H1 (cell line): Measurements from ENCODE around the gene ENPP3. TPM values are rescaled to one million over a fixed set of nuclear protein-coding genes. Genes with fewer than 3 reads are reported as not detected.

Experiments used
- CTCF ChIA-PET: fragments of 300-600 bp; sonication (Branson Sonifier 250); formaldehyde crosslinking; loops from one replicate; lab custom pipeline; 2021; ENCODE audit not compliant: partially characterized antibody; lab: Charles Lee
- POLR2A ChIA-PET: fragments of 300-600 bp; sonication (Branson Sonifier 250); formaldehyde crosslinking; loops from one replicate; lab custom pipeline; 2021; ENCODE audit warnings: inconsistent platforms; ENCODE audit not compliant: partially characterized antibody; lab: Charles Lee
- DNase-seq, 2 experiments: peaks; one replicate each; pipeline versions ENCODE4 v3.0.0 to v3.0.0-alpha.2; 2010 to 2022; ENCODE audit warnings: low spot score in 2 of 2, low read depth in 1 of 2, mixed read lengths in 1 of 2
- FAIRE-seq: peaks from 2 replicates; lab custom pipeline; 2011; peaks lifted over from hg19 to GRCh38; lab: Jason Lieb, UNC
- H2AFZ ChIP-seq: 2 replicates; pipeline ENCODE4 v1.8.1; 2012; ENCODE audit warnings: low read length, inconsistent platforms
- H2AK5ac ChIP-seq: 2 replicates; pipeline ENCODE4 v1.6.1; 2013; ENCODE audit warnings: low read depth, low read length
- H2BK120ac ChIP-seq: replicated peaks from 2 replicates; pipeline ENCODE3; 2013; ENCODE audit warnings: low read depth, low read length, inconsistent platforms
- H2BK12ac ChIP-seq: 2 replicates; pipeline ENCODE4 v1.6.1; 2013; ENCODE audit warnings: low read depth, low read length
- H2BK15ac ChIP-seq: 2 replicates; pipeline ENCODE4 v1.6.1; 2013; ENCODE audit warnings: low read length
- H2BK20ac ChIP-seq: 2 replicates; pipeline ENCODE4 v1.6.1; 2013; ENCODE audit warnings: low read length
- H2BK5ac ChIP-seq: 2 replicates; pipeline ENCODE4 v1.6.1; 2013; ENCODE audit warnings: low read depth, low read length
- H3K14ac ChIP-seq: 2 replicates; pipeline ENCODE4 v1.6.1; 2013; ENCODE audit warnings: inconsistent platforms; ENCODE audit not compliant: insufficient read length
- H3K18ac ChIP-seq: 2 replicates; pipeline ENCODE4 v1.6.1; 2013; ENCODE audit warnings: low read length; ENCODE audit errors: extremely low read depth
- H3K23ac ChIP-seq: 2 replicates; pipeline ENCODE4 v1.6.1; 2013; ENCODE audit warnings: inconsistent platforms; ENCODE audit not compliant: insufficient read length
- H3K23me2 ChIP-seq: 2 replicates; pipeline ENCODE4 v1.6.1; 2013; ENCODE audit warnings: low read depth, low read length
- H3K27ac ChIP-seq: 2 replicates; pipeline ENCODE4 v1.6.1; 2011; ENCODE audit warnings: low read depth, low read length, inconsistent platforms
- H3K27me3 ChIP-seq, 4 experiments: replicated peaks in 1 of 4; 1 replicate in 1 of 4; 2 replicates in 3 of 4; pipeline versions ENCODE4 v1.6.1 to v1.8.1; 2011 to 2013; ENCODE audit warnings: low read length in 3 of 4, mild to moderate bottlenecking in 3 of 4, inconsistent platforms in 2 of 4, mixed read lengths in 2 of 4, moderate library complexity in 1 of 4; ENCODE audit not compliant: control insufficient read depth in 3 of 4, insufficient read depth in 3 of 4; ENCODE audit errors: extremely low read depth in 1 of 4
- H3K36me3 ChIP-seq, 4 experiments: 2 replicates each; pipeline versions ENCODE4 v1.6.1 to v1.8.1; 2011 to 2013; ENCODE audit warnings: mild to moderate bottlenecking in 4 of 4, low read length in 3 of 4, moderate library complexity in 2 of 4, control low read depth in 1 of 4, inconsistent platforms in 1 of 4; ENCODE audit not compliant: insufficient read depth in 4 of 4, control insufficient read depth in 2 of 4
- H3K4ac ChIP-seq: replicated peaks from 2 replicates; pipeline ENCODE3; 2013; ENCODE audit warnings: low read length, low read depth, mixed read lengths, inconsistent platforms; ENCODE audit not compliant: insufficient read length
- H3K4me1 ChIP-seq, 4 experiments: replicated peaks in 1 of 4; 1 replicate in 1 of 4; 2 replicates in 3 of 4; pipeline versions ENCODE4 v1.6.1 to v1.8.1; 2011 to 2013; ENCODE audit warnings: low read length in 3 of 4, inconsistent platforms in 2 of 4, mixed read lengths in 1 of 4; ENCODE audit not compliant: insufficient read depth in 4 of 4, control insufficient read depth in 3 of 4
- H3K4me2 ChIP-seq, 2 experiments: 2 replicates each; pipeline versions ENCODE4 v1.6.1 to v1.8.1; 2011 to 2013; ENCODE audit warnings: low read depth in 2 of 2, low read length in 2 of 2, control low read depth in 1 of 2, inconsistent platforms in 1 of 2, mild to moderate bottlenecking in 1 of 2; ENCODE audit not compliant: insufficient read depth in 1 of 2
- H3K4me3 ChIP-seq, 4 experiments: fragments of 200-600, 300-600 bp in 1 of 4; sonication (generic), shearing (Covaris generic), sonication (Bioruptor Twin) in 1 of 4; 2 replicates each; pipeline versions ENCODE4 v1.5.1 to v1.8.1; 2011 to 2016; ENCODE audit warnings: low read length in 4 of 4, low read depth in 3 of 4, control low read depth in 2 of 4, inconsistent platforms in 2 of 4, mild to moderate bottlenecking in 2 of 4, mixed read lengths in 1 of 4, moderate library complexity in 1 of 4; ENCODE audit not compliant: insufficient read depth in 2 of 4; ENCODE audit errors: extremely low read depth in 1 of 4
- H3K56ac ChIP-seq: replicated peaks from 2 replicates; pipeline ENCODE3; 2013; ENCODE audit warnings: low read depth, mild to moderate bottlenecking, mixed read lengths, low read length, inconsistent platforms; ENCODE audit not compliant: insufficient read length
- H3K79me1 ChIP-seq: 2 replicates; pipeline ENCODE4 v1.6.1; 2013; ENCODE audit warnings: low read depth, low read length, control low read depth
- H3K79me2 ChIP-seq, 2 experiments: 2 replicates each; pipeline versions ENCODE4 v1.6.1 to v1.8.1; 2012 to 2013; ENCODE audit warnings: low read length in 2 of 2, mild to moderate bottlenecking in 2 of 2, inconsistent platforms in 1 of 2; ENCODE audit not compliant: insufficient read depth in 2 of 2, control insufficient read depth in 1 of 2
- H3K9ac ChIP-seq, 4 experiments: replicated peaks in 1 of 4; 1 replicate in 1 of 4; 2 replicates in 3 of 4; pipeline versions ENCODE4 v1.6.1 to v1.8.1; 2011 to 2013; ENCODE audit warnings: low read depth in 3 of 4, low read length in 3 of 4, control low read depth in 2 of 4, mild to moderate bottlenecking in 2 of 4, moderate library complexity in 2 of 4, inconsistent platforms in 1 of 4; ENCODE audit errors: extremely low read depth in 1 of 4
- H3K9me3 ChIP-seq, 2 experiments: 2 replicates each; pipeline versions ENCODE4 v1.6.1 to v1.8.1; 2012 to 2013; ENCODE audit warnings: mild to moderate bottlenecking in 2 of 2, moderate library complexity in 2 of 2, control low read depth in 1 of 2, inconsistent platforms in 1 of 2, low read depth in 1 of 2, low read length in 1 of 2, mixed read lengths in 1 of 2; ENCODE audit not compliant: insufficient read depth in 2 of 2
- H4K20me1 ChIP-seq, 2 experiments: replicated peaks in 1 of 2; 2 replicates each; pipeline versions ENCODE3 to v1.8.1; 2011 to 2013; ENCODE audit warnings: inconsistent platforms in 2 of 2, low read length in 2 of 2, mild to moderate bottlenecking in 1 of 2; ENCODE audit not compliant: insufficient read depth in 2 of 2, control insufficient read depth in 1 of 2
- H4K5ac ChIP-seq: 2 replicates; pipeline ENCODE4 v1.6.1; 2013; ENCODE audit warnings: low read length, low read depth, mixed read lengths, inconsistent platforms; ENCODE audit not compliant: insufficient read length
- H4K8ac ChIP-seq: 2 replicates; pipeline ENCODE4 v1.8.0; 2013; ENCODE audit warnings: mild to moderate bottlenecking, moderate library complexity, low read length, inconsistent platforms; ENCODE audit not compliant: insufficient read depth; ENCODE audit errors: extremely low read depth
- H4K91ac ChIP-seq: replicated peaks from 2 replicates; pipeline ENCODE3; 2013; ENCODE audit warnings: low read length, mixed read lengths, inconsistent platforms; ENCODE audit not compliant: insufficient read length
- POU5F1 ChIP-seq: IDR thresholded peaks from 2 replicates; pipeline ENCODE4 v1.6.1; 2011; ENCODE audit warnings: low read depth, mild to moderate bottlenecking, low read length, moderate library complexity
- RFX5 ChIP-seq: IDR thresholded peaks from 2 replicates; pipeline ENCODE4 v1.6.1; 2011; ENCODE audit warnings: low read depth, low read length, improper control_type of control experiment, borderline replicate concordance
- SIN3A ChIP-seq, 2 experiments: IDR thresholded peaks in 1 of 2; conservative IDR thresholded peaks in 1 of 2; 2 replicates each; pipeline ENCODE4 v1.6.1; 2011 to 2012; ENCODE audit warnings: low read length in 2 of 2, improper control_type of control experiment in 1 of 2, low read depth in 1 of 2, mild to moderate bottlenecking in 1 of 2
- WGBS, 2 experiments: shearing (Covaris generic) in 1 of 2; methylation state at CpG; one replicate each; pipeline versions ENCODE4 v1.1.6 to v1.1.7; 2013 to 2015; ENCODE audit warnings: low lambda C conversion rate in 2 of 2, mixed read lengths in 2 of 2, inconsistent platforms in 1 of 2, low coverage in 1 of 2, missing lambda C conversion rate in 1 of 2; ENCODE audit not compliant: insufficient replicate concordance in 2 of 2, insufficient coverage in 1 of 2, insufficient read length in 1 of 2; ENCODE audit errors: extremely low coverage in 1 of 2, missing lambda C conversion rate in 1 of 2; 5-methylcytosine and 5-hydroxymethylcytosine counted together
- microRNA-seq, 2 experiments: library from miRNA; unstranded; fragments of <30 nt; microRNA quantifications; one replicate each; pipeline versions ENCODE4 to v1.2.0, GENCODE V29; 2016 to 2020; ENCODE audit warnings: borderline microRNAs expressed in 2 of 2, borderline number of aligned reads in 2 of 2, borderline replicate concordance in 1 of 2
- polyA plus RNA-seq, 7 experiments: library from polyadenylated mRNA; depleted of rRNA in 3 of 7; stranded (reverse) in 5 of 7; unstranded in 2 of 7; fragments of >200 nt in 5 of 7; fragments of 200-250 nt in 2 of 7; gene quantifications; 1 replicate in 5 of 7; 2 replicates in 1 of 7; 4 replicates in 1 of 7; pipeline versions ENCODE4 v1.2.1 to v1.2.3, GENCODE V29; 2011 to 2013; ENCODE audit warnings: missing spikeins in 2 of 7, mixed read lengths in 2 of 7
- small RNA-seq: library from polyadenylated mRNA; stranded (forward); fragments of <200 nt; extraction: miRNeasy Mini kit (QIAGEN cat#:217004); gene quantifications from one replicate; pipeline ENCODE3, GENCODE V24; 2013; ENCODE audit not compliant: insufficient read depth
- total RNA-seq: library from RNA; stranded (reverse); fragmentation: NEBNext Ultra II Directional; extraction: Animal tissue kit (Norgen Biotek cat#: 25700); gene quantifications from 2 replicates; pipeline ENCODE4 v1.2.1, GENCODE V29; 2021

The ENPP3 gene
- total and polyA plus RNA-seq, 2 of the 8 experiments (the other 6 are each of a cell fraction or from before 2014, with no cell fraction given): 0.11 TPM; not detected in 1

DNA sequence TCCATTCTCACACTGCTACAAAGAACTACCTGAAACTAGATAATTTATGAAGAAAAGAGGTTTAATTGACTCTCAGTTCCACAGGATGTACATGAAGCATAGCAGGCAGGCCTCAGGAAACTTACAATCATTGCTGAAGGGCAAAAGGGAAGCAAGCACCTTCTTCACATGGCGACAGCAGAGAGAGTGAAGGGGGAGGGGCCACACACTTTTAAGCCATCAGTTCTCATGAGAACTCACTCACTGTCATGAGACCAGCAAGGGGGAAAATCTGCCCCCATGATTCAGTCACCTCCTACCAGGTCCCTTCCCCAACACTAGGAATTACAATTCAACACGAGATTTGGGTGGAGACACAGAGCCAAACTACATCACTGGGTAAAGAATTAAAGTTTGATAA is 158.3 kb downstream of the ENPP3 start:
- Histone ChIP-seq H3K4me3 (no peak overlapping the region), H2BK12ac (no peak overlapping the region), H2BK20ac (no peak overlapping the region), H4K20me1 (no peaks in the 10 kb centered on the region), H3K9me3 (no peaks in the 10 kb centered on the region), H2AK5ac (no peak overlapping the region), H3K36me3 (no peaks in the 10 kb centered on the region), H2AFZ (peak overlapping the region; percentile 66), H3K79me1 (no peaks in the 10 kb centered on the region), H4K5ac (no peak overlapping the region), H3K4me1 (no peaks in the 10 kb centered on the region), H3K4me2 (no peak overlapping the region), H4K91ac (no peak overlapping the region), H3K4ac (no peak overlapping the region), H2BK15ac (no peak overlapping the region), H3K79me2 (no peaks in the 10 kb centered on the region), H3K14ac (no peak overlapping the region), H3K56ac (no peak overlapping the region), H2BK5ac (no peak overlapping the region), H2BK120ac (no peak overlapping the region), H4K8ac (no peak overlapping the region), H3K18ac (no peak overlapping the region), H3K27me3 (no peaks in the 10 kb centered on the region; a peak in 2 of 7 replicates), H3K23me2 (no peaks in the 10 kb centered on the region), H3K9ac (no peak overlapping the region), H3K27ac (no peak overlapping the region), H3K23ac (no peak overlapping the region)
- TF ChIP-seq POU5F1 (no peak), SIN3A (conservative IDR thresholded peaks at IDR 0.05 in 1 of 2, IDR thresholded peaks at IDR 0.05 in 1 of 2; ENCODE audit: low read depth in 1 of 2, low read length in 2 of 2) (no peak), RFX5 (no peak)
- ChIA-PET CTCF (no interaction called here), POLR2A (no interaction called here)
- no peak for DNase-seq
- peak; percentile 28 for FAIRE-seq
- WGBS, 2 experiments: 67% methylated on average over 2 of the region's 2 CpGs; no CpG with 5 or more reads in 1 of the 2 experiments

Small RNA genes within 50 kb of the gene (microRNA-seq; reads per million reads assigned to microRNA genes)
- gene MIR548H5: 0 reads per million in 2 experiments

Small RNA genes within 50 kb of the gene (small RNA-seq; reads per million reads assigned to genes)
- gene MIR548H5 (not detected), gene RNU4-18P (not detected)

Other genes with a start within 250 kb of the ENPP3 start
- not detected in 2 replicates for gene ARG1, start 64.1 kb upstream of the ENPP3 start, total RNA-seq
- not detected in 2 replicates for gene ARG1, start 64.1 kb upstream of the ENPP3 start, polyA plus RNA-seq (2011; rRNA removed)
- gene MED23, start 9.1 kb upstream of the ENPP3 start, total RNA-seq: 13.0 and 13.8 TPM in 2 replicates
- 6.7 and 10.5 TPM in 2 replicates for gene MED23, start 9.1 kb upstream of the ENPP3 start, polyA plus RNA-seq (2011; rRNA removed)
- gene OR2A4, start 64.1 kb downstream of the ENPP3 start, total RNA-seq: not detected in 2 replicates
- 0.27 and 0.88 TPM in 2 replicates for gene OR2A4, start 64.1 kb downstream of the ENPP3 start, polyA plus RNA-seq (2011; rRNA removed)
- not detected in 2 replicates for gene CTAGE9, start 73.7 kb downstream of the ENPP3 start, total RNA-seq
- gene CTAGE9, start 73.7 kb downstream of the ENPP3 start, polyA plus RNA-seq (2011; rRNA removed): not detected in 2 replicates
- gene ENPP1, start 170.7 kb downstream of the ENPP3 start, total RNA-seq: 32.5 and 39.1 TPM in 2 replicates
- gene ENPP1, start 170.7 kb downstream of the ENPP3 start, polyA plus RNA-seq (2011; rRNA removed): 6.9 and 10.1 TPM in 2 replicates